Activated CD4-positive, alpha-beta T cell treated with anti-CD3 and anti-CD28 coated beads, Interleukin-2, amount 50 U/mL, for 1 hour (primary cell): Measurements from ENCODE around the gene PCDHA10.
"Not testable (repeated sequence)": the region's sequence is repeated elsewhere in the genome, so short reads cannot be mapped to it uniquely, and the experiment has no call there.

ENCODE experiments used
- DNase-seq: peaks from one replicate; pipeline ENCODE4 v3.0.0-alpha.2; 2020

Gene PCDHA10

GRCh38 chr5:140842798-140843733 is 12.6 kb upstream of the PCDHA10 start:
- DNase-seq: no peak

- DNase-seq: not testable (repeated sequence)
Observed at GRCh38 chr5:140848139-140849102, 7.3 kb upstream of the PCDHA10 start, which contains the start of gene PCDHA9. TSS of gene PCDHA9 (plus strand) at chr5:140848382. CDS start at chr5:140848496, 114 bp downstream.

- not testable (repeated sequence) for DNase-seq
Observed at GRCh38 chr5:140849831-140850634, 5.7 kb upstream of the PCDHA10 start.

DNA sequence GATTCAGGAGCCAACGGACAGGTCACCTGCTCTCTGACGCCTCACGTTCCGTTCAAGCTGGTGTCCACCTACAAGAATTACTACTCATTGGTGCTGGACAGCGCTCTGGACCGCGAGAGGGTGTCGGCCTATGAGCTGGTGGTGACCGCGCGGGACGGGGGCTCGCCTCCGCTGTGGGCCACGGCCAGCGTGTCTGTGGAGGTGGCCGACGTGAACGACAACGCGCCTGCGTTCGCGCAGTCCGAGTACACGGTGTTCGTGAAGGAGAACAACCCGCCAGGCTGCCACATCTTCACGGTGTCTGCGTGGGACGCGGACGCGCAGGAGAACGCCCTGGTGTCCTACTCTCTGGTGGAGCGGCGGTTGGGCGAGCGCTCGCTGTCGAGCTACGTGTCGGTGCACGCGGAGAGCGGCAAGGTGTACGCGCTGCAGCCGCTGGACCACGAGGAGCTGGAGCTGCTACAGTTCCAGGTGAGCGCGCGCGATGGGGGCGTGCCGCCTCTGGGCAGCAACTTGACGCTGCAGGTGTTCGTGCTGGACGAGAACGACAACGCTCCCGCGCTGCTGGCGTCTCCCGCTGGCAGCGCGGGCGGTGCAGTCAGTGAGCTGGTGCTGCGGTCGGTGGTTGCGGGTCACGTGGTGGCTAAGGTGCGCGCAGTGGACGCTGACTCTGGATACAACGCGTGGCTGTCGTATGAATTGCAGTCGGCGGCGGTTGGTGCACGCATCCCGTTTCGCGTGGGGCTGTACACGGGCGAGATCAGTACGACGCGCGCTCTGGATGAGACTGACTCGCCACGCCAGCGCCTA is 1.7 kb downstream of the PCDHA10 start:
- DNase-seq: no peak

GRCh38 chr5:140857987-140858240 is 2.2 kb downstream of the PCDHA10 start:
- no peak for DNase-seq

DNA sequence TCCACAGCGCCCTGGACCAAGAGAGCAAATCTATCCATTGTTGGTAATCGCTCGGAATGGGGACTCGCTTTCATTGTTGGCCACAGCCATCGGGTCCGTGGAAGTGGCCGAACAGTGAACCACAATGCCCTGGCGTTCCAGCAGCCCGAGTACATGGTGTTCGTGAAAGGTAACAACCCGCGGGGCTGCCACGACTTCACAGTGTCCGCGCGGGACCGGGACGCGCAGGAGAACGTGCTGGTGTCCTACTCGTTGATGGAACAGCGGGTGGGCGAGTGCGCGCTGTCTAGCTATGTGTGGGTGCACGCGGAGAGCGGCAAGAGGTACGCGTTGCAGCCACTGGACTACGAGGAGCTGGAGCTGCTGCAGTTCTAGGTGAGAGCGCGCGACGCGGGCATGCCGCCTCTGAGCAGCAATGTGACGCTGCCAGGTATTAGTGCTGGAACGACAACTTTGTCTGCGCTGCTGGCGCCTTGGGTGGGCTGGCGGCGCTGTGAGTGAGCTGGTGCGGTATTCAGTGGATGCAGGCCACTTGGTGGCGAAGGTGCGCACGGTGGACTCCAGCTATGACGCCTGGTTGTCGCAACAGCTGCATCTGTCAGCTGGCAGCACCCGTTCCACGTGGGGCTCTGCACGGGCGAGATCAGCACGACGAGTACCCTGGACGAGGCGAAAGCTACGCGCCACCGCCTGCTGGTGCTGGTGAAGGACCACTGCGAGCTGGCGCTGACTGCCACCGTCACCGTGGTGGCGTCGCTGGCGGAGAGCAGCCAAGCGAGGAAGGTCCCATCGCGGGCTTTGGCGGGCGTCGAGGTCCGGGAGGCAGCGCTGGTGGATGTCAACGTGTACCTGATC is 7.0 kb downstream of the PCDHA10 start:
- DNase-seq: no peak

DNA sequence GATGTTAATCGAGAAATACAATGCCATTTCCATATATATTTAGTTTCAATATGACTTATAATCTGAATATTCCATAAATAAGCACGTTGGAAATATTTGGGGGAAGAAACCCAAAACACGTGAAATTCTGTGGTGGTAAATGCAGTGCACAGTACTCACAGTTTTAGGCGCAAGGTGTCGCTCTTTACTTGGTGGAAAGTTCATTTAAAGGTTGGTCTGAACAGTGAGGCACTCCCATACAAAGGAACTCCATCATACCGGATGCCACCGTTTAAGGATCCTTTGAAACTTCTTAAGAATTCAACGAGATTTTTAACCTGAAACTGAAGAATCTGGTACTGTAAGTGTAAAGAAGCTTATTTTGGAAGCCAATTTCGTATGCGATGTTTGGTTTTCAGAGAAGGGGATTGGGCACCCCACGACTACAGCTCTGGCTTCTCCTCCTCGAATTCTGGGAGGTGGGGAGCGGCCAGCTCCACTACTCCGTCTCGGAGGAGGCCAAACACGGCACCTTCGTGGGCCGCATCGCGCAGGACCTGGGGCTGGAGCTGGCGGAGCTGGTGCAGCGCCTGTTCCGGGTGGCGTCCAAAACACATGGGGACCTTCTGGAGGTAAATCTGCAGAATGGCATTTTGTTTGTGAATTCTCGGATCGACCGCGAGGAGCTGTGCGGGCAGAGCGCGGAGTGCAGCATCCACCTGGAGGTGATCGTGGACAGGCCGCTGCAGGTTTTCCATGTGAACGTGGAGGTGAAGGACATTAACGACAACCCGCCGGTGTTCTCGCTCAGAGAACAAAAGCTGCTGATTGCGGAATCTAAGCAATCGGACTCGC is 13.2 kb downstream of the PCDHA10 start, which contains the start of gene PCDHA11:
Gene PCDHA11, plus strand, starts transcription at position 237 of the 834 bp plus-strand sequence. Its CDS starts 147 bp downstream, at position 384.
- no peak for DNase-seq

- no peak for DNase-seq
Observed at GRCh38 chr5:140869555-140869886, 13.8 kb downstream of the PCDHA10 start.

DNA sequence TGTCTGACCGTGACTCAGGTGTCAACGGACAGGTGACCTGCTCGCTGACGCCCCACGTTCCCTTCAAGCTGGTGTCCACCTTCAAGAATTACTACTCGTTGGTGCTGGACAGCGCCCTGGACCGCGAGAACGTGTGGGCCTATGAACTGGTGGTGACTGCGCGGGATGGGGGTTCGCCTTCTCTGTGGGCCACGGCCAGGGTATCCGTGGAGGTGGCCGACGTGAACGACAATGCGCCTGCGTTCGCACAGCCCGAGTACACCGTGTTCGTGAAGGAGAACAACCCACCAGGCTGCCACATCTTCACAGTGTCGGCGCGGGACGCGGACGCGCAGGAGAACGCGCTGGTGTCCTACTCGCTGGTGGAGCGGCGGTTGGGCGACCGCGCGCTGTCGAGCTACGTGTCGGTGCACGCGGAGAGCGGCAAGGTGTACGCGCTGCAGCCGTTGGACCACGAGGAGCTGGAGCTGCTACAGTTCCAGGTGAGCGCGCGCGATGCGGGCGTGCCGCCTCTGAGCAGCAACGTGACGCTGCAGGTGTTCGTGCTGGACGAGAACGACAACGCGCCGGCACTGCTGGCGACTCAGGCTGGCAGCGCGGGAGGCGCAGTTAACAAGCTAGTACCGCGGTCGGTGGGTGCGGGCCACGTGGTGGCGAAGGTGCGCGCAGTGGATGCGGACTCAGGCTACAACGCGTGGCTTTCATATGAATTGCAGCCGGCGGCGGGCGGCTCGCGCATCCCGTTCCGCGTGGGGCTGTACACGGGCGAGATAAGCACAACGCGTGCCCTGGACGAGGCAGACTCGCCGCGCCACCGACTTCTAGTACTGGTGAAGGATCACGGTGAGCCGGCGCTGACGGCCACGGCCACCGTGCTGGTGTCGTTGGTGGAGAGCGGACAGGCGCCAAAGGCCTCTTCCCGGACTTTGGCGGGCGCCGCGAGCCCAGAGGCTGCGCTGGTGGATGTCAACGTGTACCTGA is 14.8 kb downstream of the PCDHA10 start:
- DNase-seq: no peak

DNA sequence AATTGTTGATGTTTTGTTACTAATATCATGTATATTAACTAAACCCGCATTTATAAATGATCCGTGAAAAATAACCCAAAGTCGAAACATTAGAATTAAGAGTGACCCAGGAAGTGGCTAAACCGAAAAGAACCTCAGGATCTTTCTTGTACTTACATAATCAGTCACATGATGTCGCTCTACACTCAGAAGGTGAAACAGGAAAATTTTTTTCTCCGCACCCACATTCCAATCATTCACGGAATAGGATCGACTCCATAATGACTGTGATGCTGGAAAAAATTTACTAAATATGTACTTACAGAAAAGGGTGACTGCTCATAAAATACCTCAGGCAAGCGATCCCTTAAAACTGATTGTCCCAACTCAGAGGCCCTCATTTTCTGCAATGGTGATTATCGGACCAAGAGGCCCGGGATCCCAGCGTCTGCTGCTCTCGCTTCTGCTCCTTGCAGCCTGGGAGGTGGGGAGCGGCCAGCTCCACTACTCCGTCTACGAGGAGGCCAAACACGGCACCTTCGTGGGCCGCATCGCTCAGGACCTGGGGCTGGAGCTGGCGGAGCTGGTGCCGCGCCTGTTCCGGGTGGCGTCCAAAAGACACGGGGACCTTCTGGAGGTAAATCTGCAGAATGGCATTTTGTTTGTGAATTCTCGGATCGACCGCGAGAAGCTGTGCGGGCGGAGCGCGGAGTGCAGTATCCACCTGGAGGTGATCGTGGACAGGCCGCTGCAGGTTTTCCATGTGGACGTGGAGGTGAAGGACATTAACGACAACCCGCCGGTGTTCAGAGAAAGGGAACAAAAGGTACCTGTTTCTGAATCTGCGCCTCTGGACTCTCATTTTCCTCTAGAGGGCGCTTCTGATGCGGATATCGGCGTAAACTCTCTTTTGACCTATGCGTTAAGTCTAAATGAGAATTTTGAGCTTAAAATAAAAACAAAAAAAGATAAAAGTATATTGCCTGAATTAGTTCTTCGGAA is 19.7 kb downstream of the PCDHA10 start, which contains the start of gene PCDHA12:
Gene PCDHA12, plus strand, starts transcription at position 224 of the 981 bp plus-strand sequence. Its CDS starts 165 bp downstream, at position 389.
- DNase-seq: no peak

- not testable (repeated sequence) for DNase-seq
Observed at GRCh38 chr5:140876541-140877261, 21.0 kb downstream of the PCDHA10 start.

DNA sequence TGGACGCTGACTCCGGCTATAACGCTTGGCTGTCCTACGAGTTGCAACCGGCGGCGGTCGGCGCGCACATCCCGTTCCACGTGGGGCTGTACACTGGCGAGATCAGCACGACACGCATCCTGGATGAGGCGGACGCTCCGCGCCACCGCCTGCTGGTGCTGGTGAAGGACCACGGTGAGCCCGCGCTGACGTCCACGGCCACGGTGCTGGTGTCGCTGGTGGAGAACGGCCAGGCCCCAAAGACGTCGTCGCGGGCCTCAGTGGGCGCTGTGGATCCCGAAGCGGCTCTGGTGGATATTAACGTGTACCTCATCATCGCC is 21.5 kb downstream of the PCDHA10 start:
- no peak for DNase-seq

GRCh38 chr5:140881889-140882590 is 26.3 kb downstream of the PCDHA10 start, which contains the start of gene PCDHA13:
TSS of gene PCDHA13 (plus strand) at chr5:140882124. CDS start at chr5:140882269, 145 bp downstream.
- DNase-seq: no peak

DNA sequence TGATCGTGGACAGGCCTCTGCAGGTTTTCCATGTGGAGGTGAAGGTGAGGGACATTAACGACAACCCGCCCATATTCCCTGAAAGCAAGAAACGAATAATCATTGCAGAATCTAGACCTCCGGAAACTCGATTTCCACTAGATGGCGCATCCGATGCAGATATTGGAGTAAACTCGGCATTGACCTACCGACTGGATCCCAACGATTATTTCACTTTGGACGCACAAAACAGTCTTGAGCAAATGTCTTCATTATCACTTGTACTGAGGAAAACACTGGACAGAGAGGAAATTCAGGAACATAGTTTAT is 26.8 kb downstream of the PCDHA10 start:
- no peak for DNase-seq

- no peak for DNase-seq
Observed at GRCh38 chr5:140883373-140883772, 27.7 kb downstream of the PCDHA10 start.
